Neutrophil (primary cell): ENCODE results near the gene GTF2A2.
"Not testable (repeated sequence)": the region's sequence is repeated elsewhere in the genome, so short reads cannot be mapped to it uniquely, and the experiment has no call there.

Experiments
- H3K27ac ChIP-seq: fragments of 200-600 bp; sonication (generic); 2 replicates; pipeline ENCODE4 v1.5.1; 2016; ENCODE audit warnings: mild to moderate bottlenecking, moderate library complexity
- H3K27me3 ChIP-seq: fragments of 200-600 bp; sonication (generic); 2 replicates; pipeline ENCODE4 v1.6.0; 2016; ENCODE audit warnings: mild to moderate bottlenecking
- H3K36me3 ChIP-seq: fragments of 200-600 bp; sonication (generic); 2 replicates; pipeline ENCODE4 v1.5.1; 2017
- H3K4me1 ChIP-seq, 2 experiments: fragments of 200-600 bp in 1 of 2; sonication (generic) in 1 of 2; 1 replicate in 1 of 2; 2 replicates in 1 of 2; pipeline versions ENCODE4 v1.5.1 to v1.6.1; 2013 to 2016; ENCODE audit warnings: low read depth in 1 of 2, low read length in 1 of 2, mild to moderate bottlenecking in 1 of 2, moderate library complexity in 1 of 2; ENCODE audit not compliant: control insufficient read depth in 1 of 2, insufficient read depth in 1 of 2
- H3K4me3 ChIP-seq, 2 experiments: fragments of 200-600 bp in 1 of 2; sonication (generic) in 1 of 2; 1 replicate in 1 of 2; 2 replicates in 1 of 2; pipeline ENCODE4 v1.5.1; 2013 to 2016; ENCODE audit warnings: low read depth in 1 of 2, low read length in 1 of 2, mild to moderate bottlenecking in 1 of 2, moderate library complexity in 1 of 2
- H3K9me3 ChIP-seq: fragments of 200-600 bp; sonication (generic); 2 replicates; pipeline ENCODE4 v1.5.1; 2016
- CTCF ChIP-seq: fragments of 200-600 bp; sonication (generic); IDR thresholded peaks from 2 replicates; pipeline ENCODE4 v1.5.1; 2016; ENCODE audit warnings: antibody characterized with exemption

Gene GTF2A2

DNA sequence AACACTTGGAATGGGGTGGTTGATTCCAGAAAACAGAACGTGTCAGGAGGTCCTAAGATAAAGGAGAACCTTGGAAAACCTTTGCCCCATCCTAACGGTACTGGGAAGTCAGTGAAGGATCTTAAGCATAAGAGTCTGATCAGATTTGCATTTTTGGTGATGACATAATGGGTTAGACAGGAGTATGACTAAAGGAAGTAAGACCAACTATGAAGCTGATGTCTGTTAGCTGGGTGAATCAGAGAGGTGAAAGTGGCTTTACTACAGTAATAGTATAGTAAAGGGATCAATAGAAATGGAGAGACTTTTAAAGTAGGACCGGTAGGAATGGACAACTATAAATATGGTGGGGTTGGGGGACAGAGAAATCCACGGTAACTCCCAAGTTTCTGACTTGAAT is 12.6 kb downstream of the GTF2A2 start:
- Histone ChIP-seq H3K36me3 (peaks cover 80% of the 10 kb centered on the region), H3K27me3 (no peaks in the 10 kb centered on the region), H3K4me1 (no peaks in the 10 kb centered on the region), H3K4me3 (no peak overlapping the region), H3K27ac (no peak overlapping the region), H3K9me3 (no peaks in the 10 kb centered on the region)
- no peak for TF ChIP-seq CTCF

GRCh38 chr15:59642351-59642750 is 15.0 kb downstream of the GTF2A2 start:
- H3K9me3 ChIP-seq, result no peaks in the 10 kb centered on the region
- no peaks in the 10 kb centered on the region for H3K27me3 ChIP-seq
- H3K27ac ChIP-seq, result no peak overlapping the region
- peaks cover 84% of the 10 kb centered on the region for H3K36me3 ChIP-seq
- no peaks in the 10 kb centered on the region for H3K4me1 ChIP-seq
- no peak overlapping the region for H3K4me3 ChIP-seq
- no peak for TF ChIP-seq CTCF

DNA sequence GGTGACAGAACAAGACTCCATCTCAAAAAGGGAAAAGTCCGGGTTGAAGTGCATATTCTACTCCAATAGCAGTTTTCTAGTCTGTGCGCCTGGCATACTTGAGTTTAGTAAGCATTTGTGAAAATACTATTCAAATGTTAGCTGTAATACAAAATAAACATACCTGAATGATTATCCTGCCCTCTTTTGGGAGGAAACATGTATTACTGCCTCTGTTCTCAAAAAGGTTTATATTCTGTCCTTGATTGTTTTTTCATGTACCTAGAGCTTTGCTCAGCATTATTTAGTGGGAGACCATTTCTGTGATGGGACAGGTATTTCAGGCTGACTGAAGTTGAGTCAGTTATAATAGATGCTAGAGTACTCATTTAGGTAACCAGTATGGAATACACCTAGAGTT is 19.8 kb downstream of the GTF2A2 start:
- not testable (repeated sequence) for H3K27ac ChIP-seq, H3K4me1 ChIP-seq, H3K27me3 ChIP-seq, H3K4me3 ChIP-seq, H3K9me3 ChIP-seq
- peaks cover 52% of the 10 kb centered on the region for H3K36me3 ChIP-seq

DNA sequence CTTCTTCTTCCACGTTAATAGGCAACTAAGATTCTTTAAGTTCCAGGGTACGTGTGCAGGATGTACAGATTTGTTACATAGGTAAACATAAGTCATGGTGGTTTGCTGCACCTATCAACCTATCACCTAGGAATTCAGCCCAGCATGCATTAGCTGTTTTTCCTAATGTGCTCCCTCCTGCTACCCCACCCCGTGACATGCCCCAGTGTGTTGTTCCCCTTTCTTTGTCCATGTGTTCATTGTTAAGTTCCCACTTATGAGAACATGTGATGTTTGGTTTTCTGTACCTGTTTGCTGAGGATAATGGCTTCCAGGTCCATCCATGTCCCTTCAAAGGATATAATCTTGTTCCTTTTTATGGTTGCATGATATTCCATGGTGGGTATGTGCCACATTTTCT is 21.1 kb downstream of the GTF2A2 start:
- TF ChIP-seq CTCF, result no peak
- peaks cover 41% of the 10 kb centered on the region for H3K36me3 ChIP-seq

DNA sequence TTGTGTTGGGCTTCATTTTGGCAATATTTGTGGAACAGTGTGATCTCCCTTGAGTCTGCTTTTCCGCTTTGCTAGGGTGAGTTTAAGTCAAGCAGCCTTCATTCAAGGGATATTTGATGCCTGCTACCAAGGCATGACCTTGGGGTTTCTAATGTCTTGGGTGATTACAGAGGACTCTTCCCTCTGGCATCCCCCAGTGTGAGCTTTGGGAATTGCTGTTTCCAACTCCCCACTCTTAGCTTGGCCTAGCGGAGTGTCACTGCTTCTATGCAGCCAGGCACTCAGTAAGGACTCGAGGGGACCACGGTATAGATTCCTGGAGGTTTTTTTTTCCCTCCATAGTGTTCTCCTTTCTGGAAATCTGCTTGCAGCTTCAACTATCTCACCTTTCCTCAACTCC is 24.6 kb downstream of the GTF2A2 start:
- Histone ChIP-seq H3K4me3 (no peak overlapping the region), H3K4me1 (no peaks in the 10 kb centered on the region), H3K9me3 (no peaks in the 10 kb centered on the region), H3K36me3 (peaks cover 7% of the 10 kb centered on the region), H3K27ac (no peak overlapping the region), H3K27me3 (no peaks in the 10 kb centered on the region)
- TF ChIP-seq CTCF, result no peak

More for the DNA sequence above, 21.1 kb downstream of the GTF2A2 start:
- Histone ChIP-seq H3K9me3 (no peaks in the 10 kb centered on the region), H3K4me3 (no peak overlapping the region), H3K4me1 (no peaks in the 10 kb centered on the region), H3K27me3 (no peaks in the 10 kb centered on the region), H3K27ac (no peak overlapping the region)

- Histone ChIP-seq H3K4me3 (no peak overlapping the region), H3K27me3 (peaks cover 37% of the 10 kb centered on the region), H3K36me3 (no peaks in the 10 kb centered on the region), H3K9me3 (no peaks in the 10 kb centered on the region), H3K4me1 (no peaks in the 10 kb centered on the region), H3K27ac (no peak overlapping the region)
- no peak for TF ChIP-seq CTCF
Observed at GRCh38 chr15:59622289-59622688, 35.0 kb downstream of the GTF2A2 start.
